MCF 10A (cell line): ENCODE measurements around the gene PIK3R3. TPM values are rescaled to one million over a fixed set of nuclear protein-coding genes. Genes with fewer than 3 reads are reported as not detected.

Experiments used
- BruUV-seq: library from RNA; stranded (reverse); fragments of 400-500 nt; replicated peaks from 2 replicates; lab custom pipeline; 2021; lab: Mats Ljungman, UMichigan
- CTCF ChIA-PET: fragments of 300-600 bp; sonication (Branson Sonifier 250); formaldehyde crosslinking; extraction: SDS; loops from one replicate; lab custom pipeline; 2021; ENCODE audit warnings: antibody characterized with exemption, inconsistent platforms; lab: Yijun Ruan, JAX
- POLR2A ChIA-PET: fragments of 300-600, 350-650 bp; sonication (Branson Sonifier 250); formaldehyde crosslinking; extraction: SDS; loops from one replicate; lab custom pipeline; 2020; ENCODE audit warnings: antibody characterized with exemption, inconsistent platforms; lab: Yijun Ruan, JAX
- DNase-seq: peaks from one replicate; pipeline ENCODE4 v3.0.0-alpha.2; 2018; ENCODE audit not compliant: unreplicated experiment
- H3K27ac Mint-ChIP-seq: one replicate; pipeline ENCODE4 v1.8.0; 2022; ENCODE audit warnings: mild to moderate bottlenecking, low read depth, mixed read lengths; ENCODE audit not compliant: unreplicated experiment
- H3K27me3 Mint-ChIP-seq: one replicate; pipeline ENCODE4 v1.8.0; 2022; ENCODE audit warnings: mixed read lengths; ENCODE audit not compliant: insufficient read depth, unreplicated experiment
- H3K36me3 Mint-ChIP-seq: one replicate; pipeline ENCODE4 v1.8.0; 2022; ENCODE audit warnings: mild to moderate bottlenecking, moderate library complexity, mixed read lengths; ENCODE audit not compliant: insufficient read depth, unreplicated experiment
- H3K4me1 Mint-ChIP-seq: one replicate; pipeline ENCODE4 v1.8.0; 2022; ENCODE audit warnings: mixed read lengths; ENCODE audit not compliant: insufficient read depth, unreplicated experiment
- H3K4me3 Mint-ChIP-seq: one replicate; pipeline ENCODE4 v1.8.0; 2022; ENCODE audit warnings: mild to moderate bottlenecking, moderate library complexity, mixed read lengths; ENCODE audit not compliant: unreplicated experiment
- H3K9me3 Mint-ChIP-seq: one replicate; pipeline ENCODE4 v1.8.0; 2022; ENCODE audit warnings: mixed read lengths; ENCODE audit not compliant: unreplicated experiment
- intact Hi-C: fragments of 100-400 bp; cut with micrococcal nuclease; formaldehyde crosslinking; loops from 2 replicates; pipeline ENCODE4 v1.14.1; 2022
- total RNA-seq: library from RNA; stranded (reverse); gene quantifications from 2 replicates; pipeline ENCODE4 v1.2.3, GENCODE V29; 2022
- TF ChIP-seq, protein P1 (sequence below): fragments of 200-600 bp; IDR thresholded peaks from one replicate; pipeline ENCODE4 v1.8.0; 2022; ENCODE audit warnings: antibody characterized with exemption, mild to moderate bottlenecking; ENCODE audit not compliant: unreplicated experiment

Gene PIK3R3
- total RNA-seq, 1 experiment from 2014 or later: 9.3 TPM

DNA sequence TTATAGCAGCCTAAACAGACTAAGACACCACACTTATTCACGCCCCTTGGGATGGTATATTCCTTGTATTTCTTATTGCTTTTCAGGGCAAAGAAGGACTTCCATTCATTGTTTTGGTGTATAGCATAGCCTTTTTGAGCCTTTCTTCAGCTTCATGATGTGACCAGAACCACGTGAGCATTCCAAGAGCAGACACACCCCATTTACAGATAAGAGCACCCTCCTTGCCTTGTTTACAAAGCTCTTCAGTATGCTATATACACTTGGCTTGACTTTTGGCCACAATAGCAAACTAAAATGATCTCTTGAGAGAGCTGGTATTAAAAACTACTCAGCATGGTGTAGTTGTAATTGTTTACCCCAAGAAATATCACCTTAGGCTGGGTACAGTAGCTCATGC lies 78.7 kb downstream of the PIK3R3 start:
- ChIA-PET POLR2A (interaction anchor here (1.2 kb wide), 1 partner anchor 19 kb away, joined by 3 read pairs; no protein-coding TSS in a partner anchor), CTCF (interaction anchor here (0.9 to 1.5 kb wide), 2 partner anchors 10 to 17 kb away, joined by 3 read pairs; no protein-coding TSS in a partner anchor)
- Mint-ChIP-seq H3K36me3 (peaks cover 7% of the 10 kb centered on the region), H3K4me1 (peaks cover 5% of the 10 kb centered on the region), H3K27me3 (no peaks in the 10 kb centered on the region), H3K4me3 (no peak overlapping the region), H3K27ac (no peak overlapping the region), H3K9me3 (no peaks in the 10 kb centered on the region)
- intact Hi-C loops: no loop called here
- TF ChIP-seq, protein P1, sequence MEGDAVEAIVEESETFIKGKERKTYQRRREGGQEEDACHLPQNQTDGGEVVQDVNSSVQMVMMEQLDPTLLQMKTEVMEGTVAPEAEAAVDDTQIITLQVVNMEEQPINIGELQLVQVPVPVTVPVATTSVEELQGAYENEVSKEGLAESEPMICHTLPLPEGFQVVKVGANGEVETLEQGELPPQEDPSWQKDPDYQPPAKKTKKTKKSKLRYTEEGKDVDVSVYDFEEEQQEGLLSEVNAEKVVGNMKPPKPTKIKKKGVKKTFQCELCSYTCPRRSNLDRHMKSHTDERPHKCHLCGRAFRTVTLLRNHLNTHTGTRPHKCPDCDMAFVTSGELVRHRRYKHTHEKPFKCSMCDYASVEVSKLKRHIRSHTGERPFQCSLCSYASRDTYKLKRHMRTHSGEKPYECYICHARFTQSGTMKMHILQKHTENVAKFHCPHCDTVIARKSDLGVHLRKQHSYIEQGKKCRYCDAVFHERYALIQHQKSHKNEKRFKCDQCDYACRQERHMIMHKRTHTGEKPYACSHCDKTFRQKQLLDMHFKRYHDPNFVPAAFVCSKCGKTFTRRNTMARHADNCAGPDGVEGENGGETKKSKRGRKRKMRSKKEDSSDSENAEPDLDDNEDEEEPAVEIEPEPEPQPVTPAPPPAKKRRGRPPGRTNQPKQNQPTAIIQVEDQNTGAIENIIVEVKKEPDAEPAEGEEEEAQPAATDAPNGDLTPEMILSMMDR: no peak
- no peak for DNase-seq
- no TSS peak for BruUV-seq

DNA sequence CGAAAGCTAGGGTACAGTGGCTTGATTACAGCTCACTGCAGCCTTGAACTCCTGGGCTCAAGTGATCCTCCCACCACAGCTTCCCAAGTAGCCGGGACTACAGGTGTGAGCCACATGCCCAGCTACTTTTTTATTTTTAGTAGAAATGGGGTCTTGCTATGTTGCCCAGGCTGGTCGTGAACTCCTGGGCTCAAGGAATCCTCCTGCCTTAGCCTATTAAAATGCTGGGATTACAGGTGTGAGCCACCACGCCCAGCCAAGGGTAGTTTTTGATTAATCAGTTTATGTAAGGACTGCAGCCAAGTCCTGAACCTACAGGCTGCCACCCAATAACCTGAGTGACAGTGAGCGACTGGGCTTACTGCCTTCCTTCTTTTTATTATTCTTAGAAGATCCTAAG lies 88.3 kb downstream of the PIK3R3 start:
- CTCF ChIA-PET: interaction anchor here (0.7 to 0.8 kb wide), 2 partner anchors 55 to 65 kb away, joined by 3 read pairs; no protein-coding TSS in a partner anchor
- TF ChIP-seq, protein P1: no peak
- POLR2A ChIA-PET: no interaction called here
- no peak overlapping the region for H3K27ac Mint-ChIP-seq
- no peak for DNase-seq
- no peak overlapping the region for H3K4me3 Mint-ChIP-seq
- H3K9me3 Mint-ChIP-seq: no peaks in the 10 kb centered on the region
- intact Hi-C loops: no loop called here
- no peaks in the 10 kb centered on the region for H3K4me1 Mint-ChIP-seq
- H3K36me3 Mint-ChIP-seq: peaks cover 15% of the 10 kb centered on the region
- H3K27me3 Mint-ChIP-seq: no peaks in the 10 kb centered on the region
- no TSS peak for BruUV-seq

DNA sequence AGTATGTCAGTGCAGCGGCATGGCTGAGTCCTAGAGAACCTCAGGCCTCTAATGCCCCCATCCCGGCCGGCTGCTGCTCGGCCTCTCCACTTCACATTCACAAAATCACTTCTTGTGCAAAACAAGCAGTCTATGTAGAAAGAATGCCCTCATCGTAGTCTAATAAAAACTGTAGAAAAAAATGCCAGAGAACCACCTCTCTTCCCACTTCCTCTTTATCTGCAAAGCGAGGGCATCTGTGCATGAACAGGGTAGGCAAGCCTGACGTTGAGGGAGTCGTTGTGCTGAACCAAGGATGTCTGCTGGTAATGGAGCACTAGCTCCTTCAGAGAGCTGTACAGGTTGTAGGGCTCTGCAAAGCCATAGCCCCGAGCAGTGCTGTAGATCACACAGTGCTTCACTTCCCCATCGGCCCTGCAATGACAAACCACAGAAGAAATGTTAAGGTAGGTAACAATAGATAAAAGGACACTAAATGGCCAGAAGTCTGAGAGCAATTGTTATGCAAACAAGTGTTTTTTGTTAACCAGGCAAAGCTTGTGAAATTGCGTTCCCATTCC lies 88.9 kb downstream of the PIK3R3 start:
- no peaks in the 10 kb centered on the region for H3K27me3 Mint-ChIP-seq
- H3K36me3 Mint-ChIP-seq: peaks cover 15% of the 10 kb centered on the region
- POLR2A ChIA-PET: interaction anchor here (5.9 kb wide), 1 partner anchor 87 kb away, joined by 51 read pairs; the partner anchor contains the start of gene PIK3R3
- BruUV-seq: no TSS peak
- intact Hi-C loops: no loop called here
- CTCF ChIA-PET: interaction anchor here (0.7 to 0.8 kb wide), 2 partner anchors 55 to 65 kb away, joined by 3 read pairs; no protein-coding TSS in a partner anchor
- TF ChIP-seq, protein P1: no peak
- no peaks in the 10 kb centered on the region for H3K9me3 Mint-ChIP-seq
- H3K27ac Mint-ChIP-seq: no peak overlapping the region
- no peak overlapping the region for H3K4me3 Mint-ChIP-seq
- no peaks in the 10 kb centered on the region for H3K4me1 Mint-ChIP-seq
- DNase-seq: no peak

DNA sequence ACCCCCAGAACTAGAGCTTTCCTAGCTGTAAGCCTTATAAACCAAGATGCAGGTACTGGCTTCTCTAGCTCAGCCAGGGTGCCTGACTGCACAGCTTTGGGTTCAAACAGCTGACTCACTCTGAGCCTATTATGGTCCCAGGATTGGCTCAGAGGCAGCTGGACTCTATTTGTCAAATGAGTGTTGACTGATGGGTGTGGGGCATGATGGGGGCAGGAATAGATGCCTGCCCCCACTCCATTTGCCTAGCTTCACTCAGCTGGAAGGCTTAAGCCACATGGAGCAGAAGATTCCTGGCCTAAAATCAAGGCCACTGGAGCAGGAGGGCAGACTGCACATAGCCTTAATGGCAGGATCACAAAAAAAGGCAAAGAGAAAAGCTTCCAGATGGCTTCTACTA lies 90.5 kb downstream of the PIK3R3 start:
- H3K27ac Mint-ChIP-seq: no peak overlapping the region
- POLR2A ChIA-PET: interaction anchor here (1.1 to 5.9 kb wide), 3 partner anchors 36 to 93 kb away, joined by 3 to 51 read pairs (median 6); partner anchors contain the start of gene PIK3R3
- no TSS peak for BruUV-seq
- TF ChIP-seq, protein P1: no peak
- H3K27me3 Mint-ChIP-seq: no peaks in the 10 kb centered on the region
- intact Hi-C loops: no loop called here
- peaks cover 10% of the 10 kb centered on the region for H3K36me3 Mint-ChIP-seq
- no peaks in the 10 kb centered on the region for H3K9me3 Mint-ChIP-seq
- H3K4me3 Mint-ChIP-seq: no peak overlapping the region
- CTCF ChIA-PET: interaction anchor here (0.7 to 10.0 kb wide), 5 partner anchors 28 to 182 kb away, joined by 3 to 202 read pairs (median 3); partner anchors contain the start of genes P3R3URF and TSPAN1
- DNase-seq: no peak
- no peaks in the 10 kb centered on the region for H3K4me1 Mint-ChIP-seq
